HG03280 (cell line): ENCODE measurements around the gene TNFRSF11A.
A peak's percentile ranks its signal among the peaks of the same experiment; 100 is the strongest.

Source experiments
- ATAC-seq: cut with Tn5 transposase; IDR thresholded peaks from one replicate; pipeline ENCODE4 v1.9.1; 2021; ENCODE audit warnings: mild to moderate bottlenecking, moderate library complexity; ENCODE audit not compliant: unreplicated experiment

The TNFRSF11A gene

GRCh38 chr18:62341473-62341872 lies 16.4 kb downstream of the TNFRSF11A start:
- no peak for ATAC-seq

- ATAC-seq = no peak
These were observed 17.8 kb downstream of the TNFRSF11A start for GRCh38 chr18:62342884-62343283.

DNA sequence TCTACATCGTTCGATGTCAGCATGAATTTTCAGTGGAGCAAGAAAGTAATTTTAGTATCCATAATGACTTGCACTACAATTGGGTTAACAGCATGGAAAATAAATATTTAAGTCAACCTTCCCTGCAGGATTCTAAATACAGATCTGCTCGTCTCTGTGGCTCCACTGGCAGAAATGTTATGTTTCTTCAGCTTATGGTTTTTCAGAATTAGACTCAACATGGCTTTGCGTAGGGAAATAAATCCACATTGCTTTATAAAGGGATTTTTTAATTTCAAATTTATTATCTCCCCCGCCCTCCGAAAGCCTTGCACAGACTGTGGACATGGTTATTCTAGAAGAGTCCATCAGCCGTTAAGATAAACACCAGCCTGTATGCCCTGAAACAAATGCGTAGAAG lies 18.2 kb downstream of the TNFRSF11A start:
- ATAC-seq = no peak

- ATAC-seq = no peak
These were observed 20.8 kb downstream of the TNFRSF11A start for GRCh38 chr18:62345909-62346308.

DNA sequence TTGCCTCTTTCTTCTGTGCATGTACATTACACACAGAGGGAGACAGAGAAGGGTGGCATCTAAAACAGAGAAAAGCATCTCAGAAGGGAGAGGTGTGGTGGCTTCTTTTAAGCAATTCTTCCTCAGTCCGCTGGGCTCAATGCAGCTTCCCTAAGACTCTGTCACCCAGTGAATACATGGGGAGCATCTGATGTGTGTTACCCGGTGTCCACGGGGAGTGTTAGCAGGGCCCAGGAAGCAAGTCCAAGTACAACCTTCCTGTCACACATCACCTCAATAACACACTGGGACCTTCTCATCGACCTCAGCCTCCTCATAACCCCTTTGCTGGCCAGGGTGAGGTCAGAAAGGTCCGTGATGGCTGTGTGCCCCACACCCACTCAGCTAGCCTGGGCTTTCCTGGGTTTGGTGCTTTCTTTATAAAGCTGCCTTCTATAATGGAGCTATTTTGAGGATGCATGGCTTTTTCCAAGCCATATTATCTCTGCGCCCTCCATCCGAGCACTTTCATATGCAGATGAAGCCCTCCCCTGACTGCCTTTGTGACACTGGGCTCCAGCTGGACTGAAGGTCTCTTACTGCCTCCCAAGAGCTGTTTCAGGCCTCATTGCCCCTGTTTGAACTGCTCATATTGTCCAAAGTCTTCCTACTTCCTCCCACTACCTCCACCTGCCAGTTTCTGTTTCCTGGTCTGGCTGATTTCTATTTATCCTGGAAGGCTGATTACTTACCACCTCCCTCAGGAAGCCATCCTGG lies 21.4 kb downstream of the TNFRSF11A start:
- ATAC-seq = no peak

DNA sequence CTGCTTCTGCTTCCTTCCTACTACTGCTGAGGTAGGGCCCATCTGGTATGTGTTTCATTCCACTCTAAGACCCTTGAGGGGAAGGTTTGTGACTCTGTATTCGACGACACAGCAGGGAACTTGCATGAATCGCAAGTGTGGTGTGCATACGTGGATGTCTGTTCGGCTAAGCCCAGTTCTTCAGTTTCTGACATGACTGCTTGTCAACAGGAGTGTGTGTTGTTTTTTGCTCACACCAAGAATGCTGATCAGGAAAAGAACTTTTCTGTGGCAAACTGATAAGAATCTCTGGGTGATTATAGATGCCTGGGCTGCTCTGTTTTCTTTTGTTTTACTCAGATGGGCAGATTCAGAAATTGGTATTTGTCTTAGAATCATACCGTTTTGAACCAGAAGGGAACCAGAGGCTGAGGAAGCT lies 22.0 kb downstream of the TNFRSF11A start:
- no peak for ATAC-seq

GRCh38 chr18:62348474-62348873 lies 23.4 kb downstream of the TNFRSF11A start:
- no peak for ATAC-seq

GRCh38 chr18:62353170-62353569 lies 28.1 kb downstream of the TNFRSF11A start:
- no peak for ATAC-seq

DNA sequence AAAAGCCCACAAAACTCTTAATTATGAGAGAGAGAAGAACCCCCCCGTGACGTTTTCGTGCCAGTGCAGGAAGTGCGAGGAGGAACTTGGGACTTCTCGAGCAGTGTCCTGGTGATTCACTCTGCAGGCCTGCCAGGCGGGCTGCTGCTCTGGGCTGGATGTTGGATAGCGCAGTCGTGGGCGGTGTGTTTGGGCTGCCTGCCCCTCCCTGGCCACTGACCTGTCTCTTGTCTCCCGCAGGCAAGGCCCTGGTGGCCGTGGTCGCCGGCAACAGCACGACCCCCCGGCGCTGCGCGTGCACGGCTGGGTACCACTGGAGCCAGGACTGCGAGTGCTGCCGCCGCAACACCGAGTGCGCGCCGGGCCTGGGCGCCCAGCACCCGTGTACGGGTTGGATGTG lies 29.0 kb downstream of the TNFRSF11A start:
- no peak for ATAC-seq

- ATAC-seq = no peak
These were observed 32.1 kb downstream of the TNFRSF11A start for GRCh38 chr18:62357079-62357719.

DNA sequence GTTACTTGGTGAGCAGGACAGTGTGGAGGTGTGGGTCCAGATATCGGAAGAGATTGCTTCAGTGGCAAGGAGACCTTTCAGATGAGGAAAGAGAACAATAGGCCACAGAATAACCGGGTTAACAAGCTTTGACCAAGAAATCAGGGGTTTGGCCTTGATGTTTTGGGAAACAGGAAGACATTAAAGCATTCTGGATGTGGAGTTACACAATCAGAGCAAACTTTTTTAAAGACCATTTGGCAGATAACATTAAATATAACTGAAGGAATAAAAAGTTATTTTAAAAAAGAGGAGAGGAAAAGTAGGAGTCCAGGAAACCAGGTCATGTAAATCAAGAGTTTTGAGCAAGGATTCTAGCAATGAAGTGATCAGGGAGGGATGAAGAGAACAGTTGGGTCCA lies 35.7 kb downstream of the TNFRSF11A start:
- no peak for ATAC-seq

GRCh38 chr18:62361288-62361687 lies 36.2 kb downstream of the TNFRSF11A start:
- ATAC-seq = no peak

DNA sequence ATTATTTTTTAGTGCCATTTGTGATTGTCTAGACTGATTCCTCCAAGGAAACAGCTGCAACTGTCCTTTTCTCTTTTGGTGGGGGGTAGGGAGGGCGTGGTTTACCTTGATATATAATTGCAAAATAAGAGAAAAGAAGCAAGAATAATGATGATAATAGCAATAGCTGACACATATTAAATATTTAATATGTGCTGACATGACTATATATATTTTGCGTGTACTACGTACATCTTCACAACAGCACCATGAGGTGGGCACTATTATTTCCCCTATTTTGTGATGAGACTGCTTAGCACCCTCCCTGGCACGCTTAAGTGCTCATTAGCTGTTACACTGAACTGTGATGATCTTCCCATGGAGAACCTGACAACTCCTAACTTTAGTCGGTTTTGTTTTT lies 39.4 kb downstream of the TNFRSF11A start:
- ATAC-seq = no peak

DNA sequence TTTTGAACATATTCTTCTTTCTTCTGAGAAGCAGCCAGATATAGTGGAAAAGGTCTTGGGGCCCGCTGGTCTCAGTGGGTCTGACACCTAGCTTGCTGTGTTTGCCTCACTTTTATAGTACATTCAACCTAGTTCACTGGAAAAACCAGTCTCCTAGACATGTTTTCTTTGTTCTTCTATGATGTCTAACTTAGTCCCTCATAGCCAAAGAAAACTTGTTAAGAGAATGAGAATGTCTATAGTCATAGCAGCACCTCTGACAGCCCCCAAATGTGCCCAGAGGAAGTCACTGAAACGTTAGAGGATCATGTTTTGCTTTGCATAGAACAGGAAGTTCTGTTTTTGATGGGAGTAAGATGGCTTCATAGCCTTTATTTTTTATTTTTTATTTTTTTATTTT lies 40.3 kb downstream of the TNFRSF11A start:
- ATAC-seq = no peak

DNA sequence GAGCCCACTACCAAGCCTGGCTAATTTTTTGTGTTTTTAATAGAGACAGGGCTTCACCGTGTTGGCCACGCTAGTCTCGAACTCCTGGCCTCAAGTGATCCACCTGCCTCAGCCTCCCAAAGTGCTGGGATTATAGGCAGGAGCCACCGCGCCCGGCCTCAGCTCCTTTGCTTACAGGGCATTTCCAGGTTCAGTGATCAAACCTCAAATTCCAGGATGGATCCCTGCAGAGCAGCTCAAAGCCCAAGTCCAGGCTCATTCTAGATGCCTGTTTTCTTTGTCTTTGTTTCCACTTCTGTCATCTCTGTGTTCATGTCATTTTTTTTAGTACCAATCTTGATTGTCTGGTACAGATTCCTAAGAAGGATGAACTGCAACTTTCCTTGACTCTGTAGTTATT lies 41.9 kb downstream of the TNFRSF11A start:
- ATAC-seq = no peak

GRCh38 chr18:62368100-62368499 lies 43.0 kb downstream of the TNFRSF11A start:
- ATAC-seq = peak; percentile 77

GRCh38 chr18:62369129-62369644 lies 44.1 kb downstream of the TNFRSF11A start:
- ATAC-seq = no peak

DNA sequence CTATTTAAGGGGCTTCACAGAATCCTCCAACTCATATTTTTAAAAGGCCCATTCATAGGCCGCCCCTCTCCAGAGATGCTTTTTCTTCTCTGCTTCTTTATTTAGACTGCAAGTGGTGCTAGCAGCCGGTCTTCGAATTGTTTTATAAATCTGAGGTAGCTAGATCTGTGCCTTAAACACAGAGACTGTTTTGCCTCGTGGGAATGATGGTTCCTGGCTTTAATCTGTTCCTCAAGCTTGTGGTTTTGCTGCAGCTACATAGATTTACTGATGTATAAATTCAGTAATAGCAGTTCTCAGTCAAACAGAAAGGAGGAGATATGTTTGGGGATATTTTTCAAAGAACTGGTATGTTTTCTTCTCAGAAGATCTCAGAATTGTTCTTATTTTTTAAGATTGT lies 45.3 kb downstream of the TNFRSF11A start:
- ATAC-seq = no peak

GRCh38 chr18:62371436-62371835 lies 46.3 kb downstream of the TNFRSF11A start:
- no peak for ATAC-seq

DNA sequence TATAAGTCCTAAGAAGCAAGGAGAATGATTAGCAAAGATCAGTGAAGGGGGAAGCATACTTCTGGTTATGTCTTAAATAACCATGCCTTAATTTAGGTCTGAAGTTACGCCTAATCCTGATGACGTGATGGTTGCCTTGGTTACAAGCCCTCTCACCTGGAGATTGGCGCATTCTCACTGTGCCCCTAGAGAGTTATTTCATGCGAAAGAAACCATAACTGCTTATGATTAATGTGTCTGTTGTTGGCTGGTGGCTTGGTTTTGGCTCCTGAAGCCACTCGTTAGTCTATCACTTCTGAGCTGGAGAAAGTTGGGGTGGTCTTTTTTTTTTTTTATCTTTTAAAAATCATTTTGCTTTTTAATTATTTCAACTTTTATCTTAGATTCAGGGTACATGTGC lies 47.0 kb downstream of the TNFRSF11A start:
- no peak for ATAC-seq

- no peak for ATAC-seq
These were observed 47.8 kb downstream of the TNFRSF11A start for GRCh38 chr18:62372882-62373281.

DNA sequence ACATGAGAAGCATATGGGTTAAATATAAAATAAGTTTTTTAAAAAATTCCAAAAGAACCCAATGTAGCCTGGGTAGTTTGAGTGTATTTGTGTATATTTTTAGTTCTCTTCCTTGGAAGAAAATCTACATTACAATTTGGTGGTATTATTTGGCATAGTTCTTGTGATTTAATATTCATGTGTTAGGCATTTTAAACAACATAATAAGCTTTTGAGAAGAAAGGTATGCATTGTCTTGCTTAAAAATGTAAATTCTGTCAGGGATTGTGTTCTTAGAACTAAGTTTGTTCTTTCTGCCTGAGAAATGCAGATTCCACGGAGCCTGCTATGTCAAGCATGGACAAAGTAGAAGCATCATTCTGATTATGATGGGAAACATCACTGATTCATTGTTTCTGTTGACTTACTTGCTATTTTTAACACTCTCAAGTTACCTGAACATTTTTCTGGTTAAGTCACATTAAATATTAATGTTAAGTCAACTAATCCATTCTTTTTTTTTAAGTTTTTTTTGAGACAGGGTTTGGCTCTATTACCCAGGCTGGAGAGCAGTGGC lies 49.4 kb downstream of the TNFRSF11A start:
- ATAC-seq = no peak
